ENCODE results near the gene PLA2G2F. TPM values are rescaled to one million over a fixed set of nuclear protein-coding genes. Genes with fewer than 3 reads are reported as not detected.

Gene PLA2G2F
- total RNA-seq, 1 donor from 2014 or later = not detected

- DNase-seq (ENCODE audit: low spot score) = no peak
- intact Hi-C loops (cut with DNase I) = no loop called here
Observed at GRCh38 chr1:20160034-20160433, 20.9 kb downstream of the PLA2G2F start.

DNA sequence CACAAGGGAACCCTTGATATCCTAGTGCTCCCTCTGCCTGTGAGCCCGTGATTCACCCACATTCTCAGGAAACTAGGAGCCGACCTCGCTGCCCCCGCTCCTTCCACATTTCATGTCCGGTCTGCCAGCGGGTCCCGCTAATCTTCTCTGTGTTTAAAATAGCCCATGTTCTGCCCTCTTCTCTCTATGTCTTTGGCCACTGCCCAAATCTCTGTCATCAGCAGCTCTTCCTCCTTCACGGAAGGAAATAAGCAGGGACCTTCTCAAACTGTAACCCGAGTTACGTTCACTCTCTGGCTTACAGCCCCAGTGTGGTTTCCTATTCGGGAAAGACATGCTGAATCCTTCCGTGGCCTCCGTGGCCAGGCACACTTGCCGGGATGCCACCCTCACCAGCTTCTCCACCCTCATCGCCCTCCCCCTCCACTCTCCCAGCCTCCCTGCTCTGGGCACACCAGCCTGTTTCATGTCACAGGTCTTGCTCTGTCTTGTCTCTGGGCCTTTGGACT, 25.6 kb downstream of the PLA2G2F start:
- no peak for DNase-seq (ENCODE audit: low spot score)
- intact Hi-C loops (cut with DNase I) = no loop called here

GRCh38 chr1:20165522-20165951, 26.4 kb downstream of the PLA2G2F start:
- intact Hi-C loops (cut with DNase I) = no loop called here
- DNase-seq (ENCODE audit: low spot score) = no peak

DNA sequence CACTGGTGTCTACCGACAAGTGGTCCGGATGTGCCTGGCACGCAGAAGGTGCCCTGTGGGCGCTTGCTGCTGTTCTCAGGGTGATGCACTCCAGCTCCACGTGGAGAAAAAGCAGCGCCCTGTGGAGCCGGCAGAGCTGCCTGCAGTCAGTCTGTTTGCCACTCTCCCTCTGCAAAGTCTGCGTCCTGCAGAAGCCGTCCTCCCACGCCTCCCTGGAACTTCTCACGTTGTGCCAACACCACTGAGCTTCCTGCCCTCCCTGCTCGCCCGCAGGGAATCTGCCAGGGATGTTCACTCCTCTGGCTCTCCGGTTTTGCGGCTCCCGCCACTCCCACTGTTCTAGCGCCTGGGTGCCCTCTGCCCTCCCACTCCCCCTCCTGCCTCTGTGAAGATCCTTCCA, 26.9 kb downstream of the PLA2G2F start:
- intact Hi-C loops (cut with DNase I) = no loop called here
- DNase-seq (ENCODE audit: low spot score) = no peak

GRCh38 chr1:20167126-20167525, 28.0 kb downstream of the PLA2G2F start:
- intact Hi-C loops (cut with DNase I) = no loop called here

GRCh38 chr1:20168564-20169491, 29.7 kb downstream of the PLA2G2F start:
- DNase-seq (ENCODE audit: low spot score) = no peak
- intact Hi-C loops (cut with DNase I) = no loop called here

More at GRCh38 chr1:20167126-20167525, 28.0 kb downstream of the PLA2G2F start:
- no peak for DNase-seq (ENCODE audit: low spot score)

GRCh38 chr1:20169932-20170331, 30.8 kb downstream of the PLA2G2F start:
- no peak for DNase-seq (ENCODE audit: low spot score)
- intact Hi-C loops (cut with DNase I) = no loop called here

- intact Hi-C loops (cut with DNase I) = no loop called here
- no peak for DNase-seq (ENCODE audit: low spot score)
Observed at GRCh38 chr1:20172033-20172590, 33.0 kb downstream of the PLA2G2F start.

DNA sequence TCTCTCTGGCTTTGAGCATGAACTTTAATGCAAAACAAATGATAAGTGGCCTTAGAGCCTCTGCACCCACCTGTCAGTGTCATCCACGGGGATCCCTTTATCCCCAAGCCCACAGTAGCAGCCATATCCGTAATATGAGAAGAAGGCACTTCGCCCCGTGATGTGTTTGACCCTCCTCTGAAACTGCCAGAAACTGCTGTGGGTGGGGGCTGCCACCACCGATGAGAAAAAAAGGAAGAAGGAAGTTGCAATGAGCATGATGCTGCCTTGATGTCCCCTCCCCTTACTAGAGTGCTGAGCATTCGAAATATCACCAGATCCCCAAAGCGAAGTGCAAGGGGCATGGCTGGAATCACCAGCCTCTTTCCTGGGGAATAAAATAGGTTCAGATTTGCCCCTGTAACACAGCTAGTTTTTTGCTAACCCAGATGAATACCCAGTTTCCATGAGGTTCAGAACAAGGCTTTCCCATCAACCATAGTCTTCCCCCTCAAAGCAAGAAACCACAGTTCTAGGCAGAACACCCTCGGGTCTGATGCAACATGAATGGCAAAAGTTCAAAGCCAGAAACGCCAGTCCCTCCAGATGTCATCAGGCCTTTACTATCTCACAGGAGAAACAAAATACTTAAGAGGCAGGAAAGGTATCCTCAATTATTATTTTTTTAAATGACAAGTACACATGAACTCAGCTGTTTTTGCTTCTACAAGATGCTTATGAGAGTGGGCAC, 36.0 kb downstream of the PLA2G2F start:
- DNase-seq (ENCODE audit: low spot score) = no peak
- intact Hi-C loops (cut with DNase I) = no loop called here

- intact Hi-C loops (cut with DNase I) = no loop called here
Observed at GRCh38 chr1:20178634-20179370, 39.7 kb downstream of the PLA2G2F start.

DNA sequence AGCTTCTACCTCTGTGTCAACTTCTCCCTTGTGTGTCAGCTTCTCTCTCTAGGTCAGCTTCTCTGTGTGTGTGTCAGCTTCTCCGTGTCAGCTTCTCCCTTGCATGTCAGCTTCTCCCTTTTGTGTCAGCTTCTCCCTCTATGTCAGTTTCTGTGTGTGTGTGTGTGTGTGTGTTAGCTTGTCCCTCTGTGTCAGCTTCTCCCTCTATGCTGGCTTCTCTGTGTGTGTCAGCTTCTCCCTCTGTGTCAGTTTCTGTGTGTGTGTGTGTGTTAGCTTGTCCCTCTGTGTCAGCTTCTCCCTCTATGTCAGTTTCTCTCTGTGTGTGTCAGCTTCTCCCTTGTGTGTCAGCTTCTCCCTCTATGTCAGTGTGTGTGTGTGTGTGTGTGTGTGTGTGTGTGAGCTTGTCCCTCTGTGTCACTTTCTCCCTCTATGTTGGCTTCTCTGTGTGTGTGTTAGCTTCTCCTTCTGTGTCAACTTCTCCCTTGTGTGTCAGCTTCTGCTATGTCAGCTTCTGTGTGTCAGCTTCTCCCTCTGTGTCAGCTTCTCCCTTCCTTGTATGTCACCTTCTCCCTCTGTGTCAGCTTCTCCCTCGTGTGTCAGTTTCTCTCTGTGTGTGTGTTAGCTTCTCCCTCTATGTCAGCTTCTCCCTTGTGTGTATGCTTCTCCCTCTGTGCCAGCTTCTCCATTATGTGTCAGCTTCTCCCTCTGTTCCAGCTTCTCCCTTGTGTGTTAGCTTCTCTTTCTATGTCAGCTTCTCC, 40.4 kb downstream of the PLA2G2F start:
- intact Hi-C loops (cut with DNase I) = no loop called here
- DNase-seq (ENCODE audit: low spot score) = no peak

More at GRCh38 chr1:20178634-20179370, 39.7 kb downstream of the PLA2G2F start:
- no peak for DNase-seq (ENCODE audit: low spot score)

DNA sequence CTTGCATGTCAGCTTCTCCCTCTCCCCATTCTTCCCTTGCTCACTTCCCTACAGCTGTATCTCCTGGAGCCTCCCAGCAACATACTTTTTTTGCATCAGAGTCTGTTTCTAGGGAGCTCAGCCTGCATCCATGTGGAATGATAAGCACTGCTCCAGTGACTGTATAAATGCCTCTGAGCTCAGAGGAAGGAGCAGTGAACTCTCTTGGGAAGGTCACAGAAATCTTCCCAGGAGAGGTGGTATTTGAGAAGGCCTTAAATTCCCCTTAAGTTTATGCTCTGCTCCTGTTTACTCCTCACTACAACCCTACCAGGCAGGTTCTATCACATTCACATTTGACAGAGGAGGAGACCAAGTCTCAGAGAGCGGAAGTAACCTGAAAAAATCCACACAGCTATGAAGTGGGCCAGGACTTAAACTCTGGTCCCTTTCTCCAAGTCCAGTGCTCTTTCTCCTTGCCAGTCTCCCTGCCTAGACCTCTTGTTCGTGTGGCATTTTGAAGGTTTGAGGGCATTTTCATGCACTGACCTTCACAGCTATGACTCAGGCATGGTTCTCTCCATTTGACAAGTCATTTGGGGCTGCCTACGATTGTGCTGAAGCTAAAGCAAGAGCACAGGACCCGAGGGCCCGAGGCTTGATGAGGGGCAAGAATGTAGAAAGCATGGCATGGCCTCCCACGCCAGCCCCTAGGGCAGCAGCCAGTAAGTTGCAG, 41.2 kb downstream of the PLA2G2F start:
- DNase-seq (ENCODE audit: low spot score) = no peak
- intact Hi-C loops (cut with DNase I) = no loop called here

- DNase-seq (ENCODE audit: low spot score) = no peak
- intact Hi-C loops (cut with DNase I) = no loop called here
Observed at GRCh38 chr1:20180844-20181207, 41.7 kb downstream of the PLA2G2F start.

GRCh38 chr1:20182415-20182814, 43.3 kb downstream of the PLA2G2F start:
- intact Hi-C loops (cut with DNase I) = no loop called here

DNA sequence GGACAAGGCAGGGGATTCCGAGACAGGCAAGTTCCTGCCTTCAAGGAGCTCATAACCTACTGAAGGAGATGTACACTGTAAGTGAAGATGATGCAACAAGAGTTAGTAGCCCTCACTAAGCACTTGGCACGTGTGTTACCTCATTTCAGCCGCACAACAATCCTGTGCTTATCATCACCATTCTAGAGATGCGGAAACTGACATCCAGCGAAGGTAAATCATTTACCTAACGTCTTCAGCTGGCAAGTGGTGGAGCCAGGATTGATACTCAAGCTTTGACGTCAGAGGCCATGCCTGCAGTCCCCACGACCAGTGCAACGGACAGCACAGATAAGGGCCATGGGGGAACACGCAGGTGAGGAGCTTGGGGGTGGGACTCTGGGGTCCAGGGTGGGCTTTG, 43.9 kb downstream of the PLA2G2F start:
- no peak for DNase-seq (ENCODE audit: low spot score)
- intact Hi-C loops (cut with DNase I) = no loop called here

More at GRCh38 chr1:20182415-20182814, 43.3 kb downstream of the PLA2G2F start:
- DNase-seq (ENCODE audit: low spot score) = no peak

GRCh38 chr1:20183616-20184271, 44.6 kb downstream of the PLA2G2F start:
- DNase-seq (ENCODE audit: low spot score) = no peak
- intact Hi-C loops (cut with DNase I) = no loop called here

DNA sequence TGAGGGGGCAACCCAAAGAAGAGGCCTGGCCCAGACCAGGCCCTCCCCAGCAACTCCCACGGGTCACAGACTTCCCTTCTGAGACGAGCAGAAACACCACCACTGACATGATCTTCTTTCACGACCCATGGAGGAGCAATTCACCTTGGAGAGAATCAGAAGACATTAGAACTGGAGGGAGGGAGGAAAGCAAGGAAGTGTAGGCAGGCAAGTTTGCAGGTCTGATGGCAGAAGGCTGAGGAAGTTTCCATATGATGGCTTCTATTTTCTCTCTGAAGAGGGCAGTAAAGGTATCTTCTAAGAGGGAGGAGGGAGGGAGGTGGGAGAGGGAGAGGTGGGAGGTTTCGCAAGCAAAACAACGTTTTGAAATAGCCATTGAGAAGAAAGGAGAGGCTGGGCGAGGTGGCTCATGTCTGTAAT, 45.4 kb downstream of the PLA2G2F start:
- intact Hi-C loops (cut with DNase I) = no loop called here
- no peak for DNase-seq (ENCODE audit: low spot score)

Data from cardiac septum (tissue), 1 donor.